HG03442 (cell line): ENCODE measurements around the gene CDT1.
"Not testable (repeated sequence)": the region's sequence is repeated elsewhere in the genome, so short reads cannot be mapped to it uniquely, and the experiment has no call there.

Experiments used
- ATAC-seq: cut with Tn5 transposase; IDR thresholded peaks from one replicate; pipeline ENCODE4 v1.9.1; 2021; ENCODE audit warnings: mild to moderate bottlenecking, moderate library complexity; ENCODE audit not compliant: unreplicated experiment

Gene CDT1

GRCh38 chr16:88782454-88783390 lies 20.9 kb upstream of the CDT1 start:
- ATAC-seq, result no peak

GRCh38 chr16:88783391-88784073 lies 20.1 kb upstream of the CDT1 start:
- no peak for ATAC-seq

- ATAC-seq, result no peak
Observed at GRCh38 chr16:88784074-88784855, 19.3 kb upstream of the CDT1 start.

- ATAC-seq, result no peak
Observed at GRCh38 chr16:88784856-88785105, 18.8 kb upstream of the CDT1 start.

GRCh38 chr16:88785106-88785924 lies 18.3 kb upstream of the CDT1 start, which contains the start of gene PIEZO1:
Gene PIEZO1, minus strand, starts transcription at chr16:88785220. Its CDS starts 256 bp downstream, at chr16:88784964.
- no peak for ATAC-seq

- no peak for ATAC-seq
Observed at GRCh38 chr16:88787579-88788314, 15.8 kb upstream of the CDT1 start.

- ATAC-seq, result not testable (repeated sequence)
Observed at GRCh38 chr16:88788749-88789148, 14.8 kb upstream of the CDT1 start.

- no peak for ATAC-seq
Observed at GRCh38 chr16:88789594-88789993, 14.0 kb upstream of the CDT1 start.

- ATAC-seq, result no peak
Observed at GRCh38 chr16:88790312-88791211, 13.0 kb upstream of the CDT1 start.

- no peak for ATAC-seq
Observed at GRCh38 chr16:88792078-88792550, 11.5 kb upstream of the CDT1 start.

- ATAC-seq, result no peak
Observed at GRCh38 chr16:88792668-88793250, 10.8 kb upstream of the CDT1 start.

- ATAC-seq, result no peak
Observed at GRCh38 chr16:88793251-88793954, 10.2 kb upstream of the CDT1 start.

GRCh38 chr16:88796278-88796677 lies 7.3 kb upstream of the CDT1 start:
- ATAC-seq, result no peak

- ATAC-seq, result no peak
Observed at GRCh38 chr16:88798073-88798472, 5.5 kb upstream of the CDT1 start.

- ATAC-seq, result no peak
Observed at GRCh38 chr16:88798772-88799455, 4.7 kb upstream of the CDT1 start.

GRCh38 chr16:88799569-88800276 lies 3.9 kb upstream of the CDT1 start:
- ATAC-seq, result no peak

- no peak for ATAC-seq
Observed at GRCh38 chr16:88800277-88800592, 3.4 kb upstream of the CDT1 start.
